GM12878 (cell line): ENCODE measurements around the gene SH2B3. TPM values are rescaled to one million over a fixed set of nuclear protein-coding genes. Genes with fewer than 3 reads are reported as not detected.

Experiments
- ATAC-seq: fragments of 200-7000 bp; cut with Tn5 transposase; 3 replicates; pipeline ENCODE4 v1.9.1; 2020; ENCODE audit warnings: mild to moderate bottlenecking, moderate library complexity
- BruUV-seq: library from RNA; stranded (reverse); fragments of 400-500 nt; replicated peaks from 2 replicates; lab custom pipeline; 2021; lab: Mats Ljungman, UMichigan
- CTCF ChIA-PET: fragments of 300-600 bp; sonication (Branson Sonifier 250); formaldehyde crosslinking; extraction: SDS; loops from one replicate; lab custom pipeline; 2021; ENCODE audit warnings: inconsistent platforms; lab: Yijun Ruan, JAX
- POLR2A ChIA-PET: fragments of 350-600 bp; formaldehyde crosslinking; extraction: SDS; loops from one replicate; lab custom pipeline; 2021; ENCODE audit warnings: inconsistent platforms; lab: Charles Lee
- RAD21 ChIA-PET: fragments of 300-600 bp; sonication (Branson Sonifier 250); formaldehyde crosslinking; loops from one replicate; lab custom pipeline; 2023; ENCODE audit warnings: antibody characterized with exemption; ENCODE audit not compliant: unreplicated experiment; lab: Charles Lee
- SMC1A ChIA-PET: fragments of 300-600 bp; sonication (Branson Sonifier 250); formaldehyde crosslinking; loops from one replicate; lab custom pipeline; 2023; ENCODE audit not compliant: unreplicated experiment, uncharacterized antibody; lab: Charles Lee
- DNase-seq: peaks from one replicate; pipeline ENCODE4 v3.0.0-alpha.2; 2011; ENCODE audit warnings: low read depth, low spot score
- FAIRE-seq: peaks from 3 replicates; lab custom pipeline; 2011; peaks lifted over from hg19 to GRCh38; lab: Jason Lieb, UNC
- H2AFZ ChIP-seq: 2 replicates; pipeline ENCODE4 v1.6.0; 2011; ENCODE audit warnings: low read depth, low read length, control low read depth; ENCODE audit not compliant: control insufficient read depth
- H3K27ac ChIP-seq: 2 replicates; pipeline ENCODE4 v1.5.1; 2011; ENCODE audit warnings: control low read depth; ENCODE audit not compliant: control insufficient read depth, insufficient read depth
- H3K27me3 ChIP-seq, 2 experiments: replicated peaks in 1 of 2; 2 replicates each; pipeline versions ENCODE4 v1.6.0 to v1.6.1; 2011; ENCODE audit warnings: low read length in 1 of 2; ENCODE audit not compliant: control insufficient read depth in 2 of 2, insufficient read depth in 2 of 2
- H3K36me3 ChIP-seq, 2 experiments: 2 replicates each; pipeline ENCODE4 v1.5.1; 2011; ENCODE audit warnings: low read length in 1 of 2; ENCODE audit not compliant: control insufficient read depth in 2 of 2, insufficient read depth in 2 of 2
- H3K4me1 ChIP-seq: 2 replicates; pipeline ENCODE4 v1.6.1; 2011; ENCODE audit warnings: mild to moderate bottlenecking, low read length, moderate library complexity, mixed read lengths; ENCODE audit not compliant: control insufficient read depth, insufficient read depth
- H3K4me2 ChIP-seq: 2 replicates; pipeline ENCODE4 v1.6.0; 2011; ENCODE audit warnings: control low read depth; ENCODE audit not compliant: control insufficient read depth, insufficient read depth
- H3K4me3 ChIP-seq: fragments of 200-600 bp; sonication (generic); 2 replicates; pipeline ENCODE4 v1.5.1; 2016
- H3K79me2 ChIP-seq: 2 replicates; pipeline ENCODE4 v1.6.0; 2011; ENCODE audit warnings: low read length; ENCODE audit not compliant: control insufficient read depth, insufficient read depth
- H3K9ac ChIP-seq: 2 replicates; pipeline ENCODE4 v1.8.0; 2011; ENCODE audit warnings: low read length, control low read depth, mixed read lengths; ENCODE audit not compliant: control insufficient read depth, insufficient read depth
- H3K9me3 ChIP-seq: replicated peaks from 3 replicates; pipeline ENCODE4 v1.5.1; 2011; ENCODE audit warnings: mild to moderate bottlenecking, low read length; ENCODE audit not compliant: control insufficient read depth, insufficient read depth
- H4K20me1 ChIP-seq: 2 replicates; pipeline ENCODE4 v1.6.0; 2011; ENCODE audit not compliant: control insufficient read depth, insufficient read depth
- BCL11A ChIP-seq: IDR thresholded peaks from 2 replicates; pipeline ENCODE4 v1.6.1; 2011; ENCODE audit warnings: low read depth, low read length
- ESRRA ChIP-seq: IDR thresholded peaks from 2 replicates; pipeline ENCODE4 v1.6.1; 2012; ENCODE audit warnings: mild to moderate bottlenecking, low read length, improper control_type of control experiment
- IKZF2 ChIP-seq, 2 experiments: fragments of 450-650 bp; IDR thresholded peaks; 2 replicates each; pipeline ENCODE4 v1.6.1; 2017; ENCODE audit warnings: mild to moderate bottlenecking in 2 of 2, moderate library complexity in 2 of 2
- JUND ChIP-seq: IDR thresholded peaks from 2 replicates; pipeline ENCODE4 v1.6.1; 2012; ENCODE audit warnings: low read depth, mild to moderate bottlenecking, low read length, improper control_type of control experiment, moderate library complexity
- KAT2A ChIP-seq: conservative IDR thresholded peaks from 2 replicates; pipeline ENCODE4 v1.6.1; 2011; ENCODE audit warnings: low read depth, low read length; ENCODE audit not compliant: control insufficient read depth
- MYC ChIP-seq: IDR thresholded peaks from 2 replicates; pipeline ENCODE4 v1.6.1; 2011; ENCODE audit warnings: mild to moderate bottlenecking, low read length, moderate library complexity, inconsistent platforms; ENCODE audit not compliant: insufficient read depth, insufficient replicate concordance, insufficient read length, severe bottlenecking
- NKRF ChIP-seq: fragments of 450-650 bp; conservative IDR thresholded peaks from 2 replicates; pipeline ENCODE4 v1.6.1; 2017; ENCODE audit warnings: mild to moderate bottlenecking, moderate library complexity
- STAT1 ChIP-seq: fragments of 450-650 bp; conservative IDR thresholded peaks from 2 replicates; pipeline ENCODE4 v1.6.1; 2014; ENCODE audit warnings: antibody characterized with exemption, mild to moderate bottlenecking
- STAT3 ChIP-seq: IDR thresholded peaks from 2 replicates; pipeline ENCODE4 v1.6.1; 2011; ENCODE audit warnings: low read depth, low read length, improper control_type of control experiment
- TBL1XR1 ChIP-seq: IDR thresholded peaks from 2 replicates; pipeline ENCODE4 v1.6.1; 2012; ENCODE audit warnings: low read depth, low read length, improper control_type of control experiment
- TCF3 ChIP-seq: IDR thresholded peaks from 2 replicates; pipeline ENCODE4 v1.6.1; 2012; ENCODE audit warnings: low read depth, mild to moderate bottlenecking, low read length, borderline replicate concordance; ENCODE audit not compliant: insufficient read depth
- WGBS: methylation state at CpG from one replicate; pipeline ENCODE4 v1.1.6; 2016; ENCODE audit warnings: low lambda C conversion rate; ENCODE audit not compliant: insufficient replicate concordance, insufficient coverage; ENCODE audit errors: missing lambda C conversion rate; 5-methylcytosine and 5-hydroxymethylcytosine counted together
- in situ Hi-C: fragments of 300-500 bp; cut with MboI; formaldehyde crosslinking; loops from 9 replicates; pipeline ENCODE4 v1.14.3; 2018; ENCODE audit warnings: mixed read lengths
- intact Hi-C: fragments of 100-400 bp; cut with micrococcal nuclease; formaldehyde crosslinking; loops from one replicate; pipeline ENCODE4 v1.14.2; 2022; ENCODE audit not compliant: unreplicated experiment
- polyA plus RNA-seq, 11 experiments: library from polyadenylated mRNA; depleted of rRNA in 4 of 11; unstranded in 6 of 11; stranded (reverse) in 5 of 11; fragments of >200 nt; fragmentation: Nextera tagmentation in 4 of 11; fragmentation: Illumina TruSeq in 1 of 11; extraction: Ambion mirVana in 4 of 11; extraction: Trizol in 1 of 11; gene quantifications; 1 replicate in 1 of 11; 2 replicates in 10 of 11; pipeline versions ENCODE4 v1.2.1 to v1.2.3, GENCODE V29; 2011 to 2016; ENCODE audit warnings: inconsistent platforms in 2 of 11, missing spikeins in 2 of 11, low read depth in 1 of 11
- total RNA-seq, 4 experiments: library from RNA; depleted of rRNA in 3 of 4; stranded (reverse); fragments of >200 nt in 3 of 4; fragmentation: Illumina TruSeq in 1 of 4; extraction: Trizol in 1 of 4; gene quantifications; 2 replicates each; pipeline versions ENCODE4 v1.2.1 to v1.2.3, GENCODE V29; 2013 to 2021
- TF ChIP-seq, protein P1 (sequence below): fragments of 450-650 bp; IDR thresholded peaks from 2 replicates; pipeline ENCODE4 v1.6.1; 2016; ENCODE audit warnings: mild to moderate bottlenecking
- TF ChIP-seq, protein P2 (sequence below): IDR thresholded peaks from 2 replicates; pipeline ENCODE4 v1.6.1; 2012; ENCODE audit warnings: mild to moderate bottlenecking, low read depth, low read length

SH2B3 gene
- total and polyA plus RNA-seq, 10 of the 15 experiments (the other 5 are each of a cell fraction or from before 2014, with no cell fraction given), result 5.8 to 46.4 (median 23.3) TPM

DNA sequence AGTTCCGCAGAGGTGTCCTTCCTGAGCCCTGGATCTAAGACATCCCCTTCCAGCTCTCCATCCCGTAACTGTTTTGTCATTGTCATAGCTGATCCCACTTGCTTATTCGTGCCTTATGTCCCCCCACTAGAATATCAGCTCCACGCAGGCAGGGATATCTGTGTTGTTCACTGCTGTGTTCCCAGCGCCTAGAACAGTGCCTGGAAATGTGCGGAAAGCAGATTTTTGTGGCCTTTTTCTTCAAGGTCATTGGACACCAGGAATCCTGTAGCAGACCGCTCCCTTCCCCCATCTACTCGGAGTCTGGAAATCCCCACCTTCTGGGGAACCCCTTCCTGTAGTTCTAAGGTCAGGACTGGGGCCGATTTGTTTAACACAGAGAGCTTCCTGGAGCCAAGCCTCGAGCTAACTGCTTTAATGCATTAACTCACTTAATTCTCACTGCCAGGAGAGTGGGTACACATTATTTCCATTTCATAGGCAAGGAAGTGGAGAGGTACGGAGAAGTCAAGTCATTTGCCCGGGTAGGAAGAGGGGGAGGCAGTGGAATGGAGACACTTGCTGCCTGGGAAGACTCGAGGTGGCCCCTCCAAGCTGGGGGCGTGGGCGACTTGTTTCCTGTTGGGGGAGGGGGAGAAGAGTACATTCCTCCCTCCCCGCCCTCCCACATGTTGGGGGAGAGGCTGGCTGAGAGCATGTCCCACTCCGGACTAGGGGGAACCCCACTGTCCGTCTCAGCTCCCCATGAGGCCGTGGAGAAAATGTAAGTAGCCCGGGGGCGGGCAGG is 1.2 kb upstream of the SH2B3 start:
- H3K27ac ChIP-seq, result peak overlapping the region; percentile 91
- FAIRE-seq (no peak), ATAC-seq (peak; percentile 22), DNase-seq (no peak)
- H3K4me3 ChIP-seq, result peak overlapping the region; percentile 86
- H3K36me3 ChIP-seq, result no peaks in the 10 kb centered on the region
- intact Hi-C loops, result loop anchor here (1.0 to 2.0 kb wide), 2 partner anchors 26 to 40 kb away; no protein-coding TSS in a partner anchor
- in situ Hi-C loops, result loop anchor here (5.0 kb wide), 1 partner anchor 43 kb away; no protein-coding TSS in a partner anchor
- H3K4me1 ChIP-seq, result peaks cover 49% of the 10 kb centered on the region
- RAD21 ChIA-PET, result interaction anchor here (0.9 to 19.6 kb wide), 7 partner anchors 8 to 124 kb away, joined by 3 to 804 read pairs (median 10); no protein-coding TSS in a partner anchor
- WGBS, result 4% methylated on average over 19 of the region's 21 CpGs
- H3K9ac ChIP-seq, result peak overlapping the region; percentile 85
- H4K20me1 ChIP-seq, result 0 out of 2 replicates have a peak, but pooled peaks cover 3% of the 10 kb centered on the region
- BruUV-seq, result TSS peak; percentile 83
- H3K9me3 ChIP-seq, result no peaks in the 10 kb centered on the region
- SMC1A ChIA-PET, result interaction anchor here (0.6 to 22.6 kb wide), 8 partner anchors 8 to 191 kb away, joined by 3 to 605 read pairs (median 26); no protein-coding TSS in a partner anchor
- CTCF ChIA-PET, result interaction anchor here (1.0 to 27.0 kb wide), 8 partner anchors 8 to 125 kb away, joined by 4 to 1117 read pairs (median 13); no protein-coding TSS in a partner anchor
- peaks cover 38% of the 10 kb centered on the region for H3K79me2 ChIP-seq
- no peaks in the 10 kb centered on the region for H3K27me3 ChIP-seq
- peak overlapping the region; percentile 60 for H2AFZ ChIP-seq
- POLR2A ChIA-PET, result interaction anchor here (0.6 to 13.2 kb wide), 8 partner anchors 9 to 371 kb away, joined by 3 to 188 read pairs (median 5); no protein-coding TSS in a partner anchor
- H3K4me2 ChIP-seq, result peak overlapping the region; percentile 95
- TF ChIP-seq, protein P1, sequence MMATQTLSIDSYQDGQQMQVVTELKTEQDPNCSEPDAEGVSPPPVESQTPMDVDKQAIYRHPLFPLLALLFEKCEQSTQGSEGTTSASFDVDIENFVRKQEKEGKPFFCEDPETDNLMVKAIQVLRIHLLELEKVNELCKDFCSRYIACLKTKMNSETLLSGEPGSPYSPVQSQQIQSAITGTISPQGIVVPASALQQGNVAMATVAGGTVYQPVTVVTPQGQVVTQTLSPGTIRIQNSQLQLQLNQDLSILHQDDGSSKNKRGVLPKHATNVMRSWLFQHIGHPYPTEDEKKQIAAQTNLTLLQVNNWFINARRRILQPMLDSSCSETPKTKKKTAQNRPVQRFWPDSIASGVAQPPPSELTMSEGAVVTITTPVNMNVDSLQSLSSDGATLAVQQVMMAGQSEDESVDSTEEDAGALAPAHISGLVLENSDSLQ, result no peak
- no peak for TF ChIP-seq STAT3
- peak; percentile 92; the same call in 1 of the 2 replicates for TF ChIP-seq ESRRA
- TF ChIP-seq, protein P2, sequence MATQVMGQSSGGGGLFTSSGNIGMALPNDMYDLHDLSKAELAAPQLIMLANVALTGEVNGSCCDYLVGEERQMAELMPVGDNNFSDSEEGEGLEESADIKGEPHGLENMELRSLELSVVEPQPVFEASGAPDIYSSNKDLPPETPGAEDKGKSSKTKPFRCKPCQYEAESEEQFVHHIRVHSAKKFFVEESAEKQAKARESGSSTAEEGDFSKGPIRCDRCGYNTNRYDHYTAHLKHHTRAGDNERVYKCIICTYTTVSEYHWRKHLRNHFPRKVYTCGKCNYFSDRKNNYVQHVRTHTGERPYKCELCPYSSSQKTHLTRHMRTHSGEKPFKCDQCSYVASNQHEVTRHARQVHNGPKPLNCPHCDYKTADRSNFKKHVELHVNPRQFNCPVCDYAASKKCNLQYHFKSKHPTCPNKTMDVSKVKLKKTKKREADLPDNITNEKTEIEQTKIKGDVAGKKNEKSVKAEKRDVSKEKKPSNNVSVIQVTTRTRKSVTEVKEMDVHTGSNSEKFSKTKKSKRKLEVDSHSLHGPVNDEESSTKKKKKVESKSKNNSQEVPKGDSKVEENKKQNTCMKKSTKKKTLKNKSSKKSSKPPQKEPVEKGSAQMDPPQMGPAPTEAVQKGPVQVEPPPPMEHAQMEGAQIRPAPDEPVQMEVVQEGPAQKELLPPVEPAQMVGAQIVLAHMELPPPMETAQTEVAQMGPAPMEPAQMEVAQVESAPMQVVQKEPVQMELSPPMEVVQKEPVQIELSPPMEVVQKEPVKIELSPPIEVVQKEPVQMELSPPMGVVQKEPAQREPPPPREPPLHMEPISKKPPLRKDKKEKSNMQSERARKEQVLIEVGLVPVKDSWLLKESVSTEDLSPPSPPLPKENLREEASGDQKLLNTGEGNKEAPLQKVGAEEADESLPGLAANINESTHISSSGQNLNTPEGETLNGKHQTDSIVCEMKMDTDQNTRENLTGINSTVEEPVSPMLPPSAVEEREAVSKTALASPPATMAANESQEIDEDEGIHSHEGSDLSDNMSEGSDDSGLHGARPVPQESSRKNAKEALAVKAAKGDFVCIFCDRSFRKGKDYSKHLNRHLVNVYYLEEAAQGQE, result no peak
- TF ChIP-seq TBL1XR1, result peak; percentile 90
- TF ChIP-seq JUND, result no peak
- TF ChIP-seq MYC, result no peak
- no peak for TF ChIP-seq KAT2A
- 0 out of 2 replicates have a peak, but pooled peaks have one; percentile 20 for TF ChIP-seq BCL11A
- TF ChIP-seq IKZF2 (IDR thresholded peaks at IDR 0.05), result peak; percentile 60 to 63
- 0 out of 2 replicates have a peak, but pooled peaks have one; percentile 13 for TF ChIP-seq NKRF
- TF ChIP-seq STAT1, result no peak
- TF ChIP-seq TCF3, result 0 out of 2 replicates have a peak, but pooled peaks have one; percentile 42
